H1 (cell line): Measurements from ENCODE around the gene COA3. TPM values are rescaled to one million over a fixed set of nuclear protein-coding genes. Genes with fewer than 3 reads are reported as not detected.

Experiments
- CTCF ChIA-PET: fragments of 300-600 bp; sonication (Branson Sonifier 250); formaldehyde crosslinking; loops from one replicate; lab custom pipeline; 2021; ENCODE audit not compliant: partially characterized antibody; lab: Charles Lee
- POLR2A ChIA-PET: fragments of 300-600 bp; sonication (Branson Sonifier 250); formaldehyde crosslinking; loops from one replicate; lab custom pipeline; 2021; ENCODE audit warnings: inconsistent platforms; ENCODE audit not compliant: partially characterized antibody; lab: Charles Lee
- DNase-seq, 2 experiments: peaks; one replicate each; pipeline versions ENCODE4 v3.0.0 to v3.0.0-alpha.2; 2010 to 2022; ENCODE audit warnings: low spot score in 2 of 2, low read depth in 1 of 2, mixed read lengths in 1 of 2
- FAIRE-seq: peaks from 2 replicates; lab custom pipeline; 2011; peaks lifted over from hg19 to GRCh38; lab: Jason Lieb, UNC
- H2AFZ ChIP-seq: 2 replicates; pipeline ENCODE4 v1.8.1; 2012; ENCODE audit warnings: low read length, inconsistent platforms
- H2AK5ac ChIP-seq: 2 replicates; pipeline ENCODE4 v1.6.1; 2013; ENCODE audit warnings: low read depth, low read length
- H2BK120ac ChIP-seq: replicated peaks from 2 replicates; pipeline ENCODE3; 2013; ENCODE audit warnings: low read depth, low read length, inconsistent platforms
- H2BK12ac ChIP-seq: 2 replicates; pipeline ENCODE4 v1.6.1; 2013; ENCODE audit warnings: low read depth, low read length
- H2BK15ac ChIP-seq: 2 replicates; pipeline ENCODE4 v1.6.1; 2013; ENCODE audit warnings: low read length
- H2BK20ac ChIP-seq: 2 replicates; pipeline ENCODE4 v1.6.1; 2013; ENCODE audit warnings: low read length
- H2BK5ac ChIP-seq: 2 replicates; pipeline ENCODE4 v1.6.1; 2013; ENCODE audit warnings: low read depth, low read length
- H3K14ac ChIP-seq: 2 replicates; pipeline ENCODE4 v1.6.1; 2013; ENCODE audit warnings: inconsistent platforms; ENCODE audit not compliant: insufficient read length
- H3K18ac ChIP-seq: 2 replicates; pipeline ENCODE4 v1.6.1; 2013; ENCODE audit warnings: low read length; ENCODE audit errors: extremely low read depth
- H3K23ac ChIP-seq: 2 replicates; pipeline ENCODE4 v1.6.1; 2013; ENCODE audit warnings: inconsistent platforms; ENCODE audit not compliant: insufficient read length
- H3K23me2 ChIP-seq: 2 replicates; pipeline ENCODE4 v1.6.1; 2013; ENCODE audit warnings: low read depth, low read length
- H3K27ac ChIP-seq: 2 replicates; pipeline ENCODE4 v1.6.1; 2011; ENCODE audit warnings: low read depth, low read length, inconsistent platforms
- H3K27me3 ChIP-seq, 4 experiments: replicated peaks in 1 of 4; 1 replicate in 1 of 4; 2 replicates in 3 of 4; pipeline versions ENCODE4 v1.6.1 to v1.8.1; 2011 to 2013; ENCODE audit warnings: low read length in 3 of 4, mild to moderate bottlenecking in 3 of 4, inconsistent platforms in 2 of 4, mixed read lengths in 2 of 4, moderate library complexity in 1 of 4; ENCODE audit not compliant: control insufficient read depth in 3 of 4, insufficient read depth in 3 of 4; ENCODE audit errors: extremely low read depth in 1 of 4
- H3K36me3 ChIP-seq, 4 experiments: 2 replicates each; pipeline versions ENCODE4 v1.6.1 to v1.8.1; 2011 to 2013; ENCODE audit warnings: mild to moderate bottlenecking in 4 of 4, low read length in 3 of 4, moderate library complexity in 2 of 4, control low read depth in 1 of 4, inconsistent platforms in 1 of 4; ENCODE audit not compliant: insufficient read depth in 4 of 4, control insufficient read depth in 2 of 4
- H3K4ac ChIP-seq: replicated peaks from 2 replicates; pipeline ENCODE3; 2013; ENCODE audit warnings: low read length, low read depth, mixed read lengths, inconsistent platforms; ENCODE audit not compliant: insufficient read length
- H3K4me1 ChIP-seq, 4 experiments: replicated peaks in 1 of 4; 1 replicate in 1 of 4; 2 replicates in 3 of 4; pipeline versions ENCODE4 v1.6.1 to v1.8.1; 2011 to 2013; ENCODE audit warnings: low read length in 3 of 4, inconsistent platforms in 2 of 4, mixed read lengths in 1 of 4; ENCODE audit not compliant: insufficient read depth in 4 of 4, control insufficient read depth in 3 of 4
- H3K4me2 ChIP-seq, 2 experiments: 2 replicates each; pipeline versions ENCODE4 v1.6.1 to v1.8.1; 2011 to 2013; ENCODE audit warnings: low read depth in 2 of 2, low read length in 2 of 2, control low read depth in 1 of 2, inconsistent platforms in 1 of 2, mild to moderate bottlenecking in 1 of 2; ENCODE audit not compliant: insufficient read depth in 1 of 2
- H3K4me3 ChIP-seq, 4 experiments: fragments of 200-600, 300-600 bp in 1 of 4; sonication (generic), shearing (Covaris generic), sonication (Bioruptor Twin) in 1 of 4; 2 replicates each; pipeline versions ENCODE4 v1.5.1 to v1.8.1; 2011 to 2016; ENCODE audit warnings: low read length in 4 of 4, low read depth in 3 of 4, control low read depth in 2 of 4, inconsistent platforms in 2 of 4, mild to moderate bottlenecking in 2 of 4, mixed read lengths in 1 of 4, moderate library complexity in 1 of 4; ENCODE audit not compliant: insufficient read depth in 2 of 4; ENCODE audit errors: extremely low read depth in 1 of 4
- H3K56ac ChIP-seq: replicated peaks from 2 replicates; pipeline ENCODE3; 2013; ENCODE audit warnings: low read depth, mild to moderate bottlenecking, mixed read lengths, low read length, inconsistent platforms; ENCODE audit not compliant: insufficient read length
- H3K79me1 ChIP-seq: 2 replicates; pipeline ENCODE4 v1.6.1; 2013; ENCODE audit warnings: low read depth, low read length, control low read depth
- H3K79me2 ChIP-seq, 2 experiments: 2 replicates each; pipeline versions ENCODE4 v1.6.1 to v1.8.1; 2012 to 2013; ENCODE audit warnings: low read length in 2 of 2, mild to moderate bottlenecking in 2 of 2, inconsistent platforms in 1 of 2; ENCODE audit not compliant: insufficient read depth in 2 of 2, control insufficient read depth in 1 of 2
- H3K9ac ChIP-seq, 4 experiments: replicated peaks in 1 of 4; 1 replicate in 1 of 4; 2 replicates in 3 of 4; pipeline versions ENCODE4 v1.6.1 to v1.8.1; 2011 to 2013; ENCODE audit warnings: low read depth in 3 of 4, low read length in 3 of 4, control low read depth in 2 of 4, mild to moderate bottlenecking in 2 of 4, moderate library complexity in 2 of 4, inconsistent platforms in 1 of 4; ENCODE audit errors: extremely low read depth in 1 of 4
- H3K9me3 ChIP-seq, 2 experiments: 2 replicates each; pipeline versions ENCODE4 v1.6.1 to v1.8.1; 2012 to 2013; ENCODE audit warnings: mild to moderate bottlenecking in 2 of 2, moderate library complexity in 2 of 2, control low read depth in 1 of 2, inconsistent platforms in 1 of 2, low read depth in 1 of 2, low read length in 1 of 2, mixed read lengths in 1 of 2; ENCODE audit not compliant: insufficient read depth in 2 of 2
- H4K20me1 ChIP-seq, 2 experiments: replicated peaks in 1 of 2; 2 replicates each; pipeline versions ENCODE3 to v1.8.1; 2011 to 2013; ENCODE audit warnings: inconsistent platforms in 2 of 2, low read length in 2 of 2, mild to moderate bottlenecking in 1 of 2; ENCODE audit not compliant: insufficient read depth in 2 of 2, control insufficient read depth in 1 of 2
- H4K5ac ChIP-seq: 2 replicates; pipeline ENCODE4 v1.6.1; 2013; ENCODE audit warnings: low read length, low read depth, mixed read lengths, inconsistent platforms; ENCODE audit not compliant: insufficient read length
- H4K8ac ChIP-seq: 2 replicates; pipeline ENCODE4 v1.8.0; 2013; ENCODE audit warnings: mild to moderate bottlenecking, moderate library complexity, low read length, inconsistent platforms; ENCODE audit not compliant: insufficient read depth; ENCODE audit errors: extremely low read depth
- H4K91ac ChIP-seq: replicated peaks from 2 replicates; pipeline ENCODE3; 2013; ENCODE audit warnings: low read length, mixed read lengths, inconsistent platforms; ENCODE audit not compliant: insufficient read length
- CBX8 ChIP-seq: fragments of 300-800, 300-1000 bp; sonication (generic); IDR thresholded peaks from 2 replicates; pipeline ENCODE4 v1.7.1; 2016; ENCODE audit warnings: low read depth, low read length, borderline replicate concordance
- CHD1 ChIP-seq: IDR thresholded peaks from 2 replicates; pipeline ENCODE4 v1.6.1; 2012; ENCODE audit warnings: low read depth, low read length, improper control_type of control experiment
- POLR2AphosphoS5 ChIP-seq: IDR thresholded peaks from 2 replicates; pipeline ENCODE4 v1.6.1; 2011; ENCODE audit warnings: low read depth, low read length
- POU5F1 ChIP-seq: IDR thresholded peaks from 2 replicates; pipeline ENCODE4 v1.6.1; 2011; ENCODE audit warnings: low read depth, mild to moderate bottlenecking, low read length, moderate library complexity
- RAD21 ChIP-seq, 2 experiments: IDR thresholded peaks in 1 of 2; conservative IDR thresholded peaks in 1 of 2; 2 replicates each; pipeline ENCODE4 v1.6.1; 2011; ENCODE audit warnings: low read depth in 2 of 2, low read length in 2 of 2, improper control_type of control experiment in 1 of 2, inconsistent platforms in 1 of 2, mild to moderate bottlenecking in 1 of 2, moderate library complexity in 1 of 2
- RXRA ChIP-seq: IDR thresholded peaks from 2 replicates; pipeline ENCODE4 v1.6.1; 2011; ENCODE audit warnings: low read depth, mild to moderate bottlenecking, low read length, moderate library complexity; ENCODE audit not compliant: insufficient read depth
- SIRT6 ChIP-seq: IDR thresholded peaks from one replicate; pipeline ENCODE4 v1.7.1; 2012; ENCODE audit warnings: low read length, inconsistent platforms
- TBP ChIP-seq: IDR thresholded peaks from 2 replicates; pipeline ENCODE4 v1.6.1; 2011; ENCODE audit warnings: low read depth, low read length, improper control_type of control experiment
- WGBS, 2 experiments: shearing (Covaris generic) in 1 of 2; methylation state at CpG; one replicate each; pipeline versions ENCODE4 v1.1.6 to v1.1.7; 2013 to 2015; ENCODE audit warnings: low lambda C conversion rate in 2 of 2, mixed read lengths in 2 of 2, inconsistent platforms in 1 of 2, low coverage in 1 of 2, missing lambda C conversion rate in 1 of 2; ENCODE audit not compliant: insufficient replicate concordance in 2 of 2, insufficient coverage in 1 of 2, insufficient read length in 1 of 2; ENCODE audit errors: extremely low coverage in 1 of 2, missing lambda C conversion rate in 1 of 2; 5-methylcytosine and 5-hydroxymethylcytosine counted together
- polyA plus RNA-seq, 7 experiments: library from polyadenylated mRNA; depleted of rRNA in 3 of 7; stranded (reverse) in 5 of 7; unstranded in 2 of 7; fragments of >200 nt in 5 of 7; fragments of 200-250 nt in 2 of 7; gene quantifications; 1 replicate in 5 of 7; 2 replicates in 1 of 7; 4 replicates in 1 of 7; pipeline versions ENCODE4 v1.2.1 to v1.2.3, GENCODE V29; 2011 to 2013; ENCODE audit warnings: missing spikeins in 2 of 7, mixed read lengths in 2 of 7
- total RNA-seq: library from RNA; stranded (reverse); fragmentation: NEBNext Ultra II Directional; extraction: Animal tissue kit (Norgen Biotek cat#: 25700); gene quantifications from 2 replicates; pipeline ENCODE4 v1.2.1, GENCODE V29; 2021

Gene COA3
- total and polyA plus RNA-seq, 2 of the 8 experiments (the other 6 are each of a cell fraction or from before 2014, with no cell fraction given) = 68.4 to 143 TPM

- 82% methylated on average over 6 of the region's 7 CpGs; no CpG with 5 or more reads in 1 of the 2 experiments for WGBS, 2 experiments
- H2BK5ac ChIP-seq = no peak overlapping the region
- H3K9me3 ChIP-seq = no peaks in the 10 kb centered on the region
- CTCF ChIA-PET = interaction anchor here (0.7 to 8.9 kb wide), 14 partner anchors 9 to 130 kb away, joined by 3 to 141 read pairs (median 5); no protein-coding TSS in a partner anchor
- DNase-seq (no peak), FAIRE-seq (no peak)
- no peak overlapping the region for H3K4me2 ChIP-seq
- H2BK20ac ChIP-seq = no peak overlapping the region
- no peaks in the 10 kb centered on the region; a peak in 1 of 7 replicates for H3K4me1 ChIP-seq
- H3K18ac ChIP-seq = no peak overlapping the region
- H2BK12ac ChIP-seq = no peak overlapping the region
- no peak overlapping the region for H2AK5ac ChIP-seq
- TF ChIP-seq CBX8 (no peak), RXRA (no peak), RAD21 (IDR thresholded peaks at IDR 0.05 in 1 of 2, conservative IDR thresholded peaks at IDR 0.05 in 1 of 2; ENCODE audit: low read depth in 2 of 2, low read length in 2 of 2) (no peak), POU5F1 (no peak), POLR2AphosphoS5 (peak; percentile 25; the same call in 1 of the 2 replicates), TBP (no peak), SIRT6 (no peak), CHD1 (no peak)
- no peak overlapping the region for H3K23ac ChIP-seq
- POLR2A ChIA-PET = interaction anchor here (0.5 to 10.4 kb wide), 19 partner anchors 9 to 168 kb away, joined by 3 to 111 read pairs (median 4); partner anchors contain the start of genes PSME3 and RPL27
- no peak overlapping the region for H3K56ac ChIP-seq
- H3K79me1 ChIP-seq = no peaks in the 10 kb centered on the region
- no peak overlapping the region; the same call in 1 of the 2 replicates for H4K8ac ChIP-seq
- no peak overlapping the region for H2BK15ac ChIP-seq
- H3K36me3 ChIP-seq = peaks cover 21 to 44% (median 33%) of the 10 kb centered on the region in 4 experiments
- no peak overlapping the region for H4K5ac ChIP-seq
- H3K23me2 ChIP-seq = no peaks in the 10 kb centered on the region
- peaks cover 13 to 19% of the 10 kb centered on the region in 2 experiments for H4K20me1 ChIP-seq
- no peak overlapping the region for H3K4ac ChIP-seq
- H3K9ac ChIP-seq = no peak overlapping the region
- H3K27me3 ChIP-seq = no peaks in the 10 kb centered on the region; a peak in 1 of 7 replicates
- H3K27ac ChIP-seq = no peak overlapping the region
- no peak overlapping the region for H3K14ac ChIP-seq
- no peak overlapping the region for H2BK120ac ChIP-seq
- H4K91ac ChIP-seq = no peak overlapping the region
- H3K4me3 ChIP-seq = no peak overlapping the region
- no peaks in the 10 kb centered on the region for H3K79me2 ChIP-seq
- no peak overlapping the region for H2AFZ ChIP-seq
Observed at GRCh38 chr17:42845918-42846593, 47.6 kb upstream of the COA3 start.
